Stimulated activated CD4-positive, alpha-beta T cell treated with anti-CD3 and anti-CD28 coated beads, Interleukin-15, amount 100 ng/mL, for 24 hours (primary cell): ENCODE results near the gene GAB4.
"Not testable (repeated sequence)": the region's sequence is repeated elsewhere in the genome, so short reads cannot be mapped to it uniquely, and the experiment has no call there.

Source experiments
- DNase-seq: peaks from one replicate; pipeline ENCODE4 v3.0.0-alpha.2; 2020

GAB4 gene

GRCh38 chr22:17007852-17008731 lies at the start of gene GAB4:
Gene GAB4, minus strand, starts transcription at chr22:17008222. Its CDS starts 108 bp downstream, at chr22:17008114.
- no peak for DNase-seq

- DNase-seq, result no peak
Measured at GRCh38 chr22:17056807-17057206, 48.8 kb upstream of the GAB4 start.

- no peak for DNase-seq
Measured at GRCh38 chr22:17056058-17056457, 48.0 kb upstream of the GAB4 start.

GRCh38 chr22:17047656-17048055 lies 39.6 kb upstream of the GAB4 start:
- DNase-seq, result no peak

GRCh38 chr22:17046566-17047348 lies 38.7 kb upstream of the GAB4 start:
- no peak for DNase-seq

GRCh38 chr22:17043521-17043920 lies 35.5 kb upstream of the GAB4 start:
- no peak for DNase-seq

- DNase-seq, result not testable (repeated sequence)
Measured at GRCh38 chr22:17036842-17037711, 29.1 kb upstream of the GAB4 start.

GRCh38 chr22:17035976-17036841 lies 28.2 kb upstream of the GAB4 start:
- DNase-seq, result peak; percentile 18

GRCh38 chr22:17035246-17035645 lies 27.2 kb upstream of the GAB4 start:
- no peak for DNase-seq

GRCh38 chr22:17034532-17034931 lies 26.5 kb upstream of the GAB4 start:
- DNase-seq, result not testable (repeated sequence)

- DNase-seq, result not testable (repeated sequence)
Measured at GRCh38 chr22:17032277-17032676, 24.3 kb upstream of the GAB4 start.

- DNase-seq, result not testable (repeated sequence)
Measured at GRCh38 chr22:17024380-17024779, 16.4 kb upstream of the GAB4 start.

- DNase-seq, result not testable (repeated sequence)
Measured at GRCh38 chr22:17015552-17015951, 7.5 kb upstream of the GAB4 start.

GRCh38 chr22:17014101-17014440 lies 6.0 kb upstream of the GAB4 start:
- DNase-seq, result not testable (repeated sequence)

- DNase-seq, result no peak
Measured at GRCh38 chr22:17013396-17014100, 5.5 kb upstream of the GAB4 start.

- no peak for DNase-seq
Measured at GRCh38 chr22:17012267-17012666, 4.2 kb upstream of the GAB4 start.

GRCh38 chr22:17009640-17010291 lies 1.7 kb upstream of the GAB4 start:
- DNase-seq, result no peak

- DNase-seq, result no peak
Measured at GRCh38 chr22:17007257-17007656, 765 bp downstream of the GAB4 start.

- DNase-seq, result no peak
Measured at GRCh38 chr22:16989915-16990314, 18.1 kb downstream of the GAB4 start.

GRCh38 chr22:16988257-16988656 lies 19.8 kb downstream of the GAB4 start:
- no peak for DNase-seq

GRCh38 chr22:16987822-16988221 lies 20.2 kb downstream of the GAB4 start:
- DNase-seq, result no peak
